HL-60 (cell line): ENCODE data around the gene ITGB3BP.

Experiments
- CTCF ChIP-seq: IDR thresholded peaks from one replicate; pipeline ENCODE4 v1.5.1; 2011; ENCODE audit warnings: low read length, control low read depth, inconsistent platforms; ENCODE audit not compliant: insufficient read depth
- GABPA ChIP-seq: IDR thresholded peaks from 2 replicates; pipeline ENCODE4 v1.6.1; 2012; ENCODE audit warnings: low read depth
- POLR2AphosphoS5 ChIP-seq: IDR thresholded peaks from 2 replicates; pipeline ENCODE4 v1.6.1; 2012; ENCODE audit warnings: low read depth
- SPI1 ChIP-seq: IDR thresholded peaks from 2 replicates; pipeline ENCODE4 v1.6.1; 2012; ENCODE audit warnings: low read depth, mild to moderate bottlenecking, borderline replicate concordance
- TF ChIP-seq, protein P1 (sequence below): IDR thresholded peaks from 2 replicates; pipeline ENCODE4 v1.6.1; 2012; ENCODE audit warnings: low read depth; ENCODE audit not compliant: insufficient replicate concordance

- TF ChIP-seq POLR2AphosphoS5: no peak
- no peak for TF ChIP-seq CTCF
- TF ChIP-seq, protein P1, sequence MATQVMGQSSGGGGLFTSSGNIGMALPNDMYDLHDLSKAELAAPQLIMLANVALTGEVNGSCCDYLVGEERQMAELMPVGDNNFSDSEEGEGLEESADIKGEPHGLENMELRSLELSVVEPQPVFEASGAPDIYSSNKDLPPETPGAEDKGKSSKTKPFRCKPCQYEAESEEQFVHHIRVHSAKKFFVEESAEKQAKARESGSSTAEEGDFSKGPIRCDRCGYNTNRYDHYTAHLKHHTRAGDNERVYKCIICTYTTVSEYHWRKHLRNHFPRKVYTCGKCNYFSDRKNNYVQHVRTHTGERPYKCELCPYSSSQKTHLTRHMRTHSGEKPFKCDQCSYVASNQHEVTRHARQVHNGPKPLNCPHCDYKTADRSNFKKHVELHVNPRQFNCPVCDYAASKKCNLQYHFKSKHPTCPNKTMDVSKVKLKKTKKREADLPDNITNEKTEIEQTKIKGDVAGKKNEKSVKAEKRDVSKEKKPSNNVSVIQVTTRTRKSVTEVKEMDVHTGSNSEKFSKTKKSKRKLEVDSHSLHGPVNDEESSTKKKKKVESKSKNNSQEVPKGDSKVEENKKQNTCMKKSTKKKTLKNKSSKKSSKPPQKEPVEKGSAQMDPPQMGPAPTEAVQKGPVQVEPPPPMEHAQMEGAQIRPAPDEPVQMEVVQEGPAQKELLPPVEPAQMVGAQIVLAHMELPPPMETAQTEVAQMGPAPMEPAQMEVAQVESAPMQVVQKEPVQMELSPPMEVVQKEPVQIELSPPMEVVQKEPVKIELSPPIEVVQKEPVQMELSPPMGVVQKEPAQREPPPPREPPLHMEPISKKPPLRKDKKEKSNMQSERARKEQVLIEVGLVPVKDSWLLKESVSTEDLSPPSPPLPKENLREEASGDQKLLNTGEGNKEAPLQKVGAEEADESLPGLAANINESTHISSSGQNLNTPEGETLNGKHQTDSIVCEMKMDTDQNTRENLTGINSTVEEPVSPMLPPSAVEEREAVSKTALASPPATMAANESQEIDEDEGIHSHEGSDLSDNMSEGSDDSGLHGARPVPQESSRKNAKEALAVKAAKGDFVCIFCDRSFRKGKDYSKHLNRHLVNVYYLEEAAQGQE: no peak
- no peak for TF ChIP-seq SPI1
- TF ChIP-seq GABPA: no peak
Observed at GRCh38 chr1:63480057-63480456, 43.0 kb downstream of the ITGB3BP start.
